Measurements from ENCODE around the gene C6orf141. TPM values are rescaled to one million over a fixed set of nuclear protein-coding genes. Genes with fewer than 3 reads are reported as not detected.

C6orf141 gene
- total RNA-seq, 1 experiment from 2014 or later, result 11.7 TPM

GRCh38 chr6:49509342-49509741 lies 41.1 kb upstream of the C6orf141 start:
- Histone ChIP-seq H3K9me3 (ENCODE audit: low read depth, low read length, poor library complexity, severe bottlenecking) (no peaks in the 10 kb centered on the region), H3K27ac (ENCODE audit: low read depth, low read length, poor library complexity, severe bottlenecking) (no peak overlapping the region), H3K36me3 (ENCODE audit: insufficient read depth, low read length, poor library complexity, severe bottlenecking) (no peaks in the 10 kb centered on the region), H3K4me1 (ENCODE audit: insufficient read depth, low read length, poor library complexity, severe bottlenecking) (no peaks in the 10 kb centered on the region), H3K27me3 (replicated peaks; ENCODE audit: insufficient read depth, low read depth, low read length, poor library complexity) (peaks cover 3% of the 10 kb centered on the region), H3K4me3 (ENCODE audit: low read depth, low read length, poor library complexity, severe bottlenecking) (no peak overlapping the region)
- TF ChIP-seq CTCF (conservative IDR thresholded peaks at IDR 0.05; ENCODE audit: low read depth, low read length) (no peak), EZH2 (IDR thresholded peaks at IDR 0.05; ENCODE audit: borderline replicate concordance, low read depth, low read length, poor library complexity, severe bottlenecking) (no peak)
- intact Hi-C loops (cut with micrococcal nuclease; ENCODE audit: unreplicated experiment), result no loop called here
- CTCF ChIA-PET, result no interaction called here
- POLR2A ChIA-PET (ENCODE audit: low non-redundant PET), result no interaction called here
- no TSS peak for BruUV-seq (replicated peaks)
- DNase-seq (ENCODE audit: low spot score), result no peak

- no peaks in the 10 kb centered on the region for H3K9me3 ChIP-seq (ENCODE audit: low read depth, low read length, poor library complexity, severe bottlenecking)
- no peaks in the 10 kb centered on the region for H3K4me1 ChIP-seq (ENCODE audit: insufficient read depth, low read length, poor library complexity, severe bottlenecking)
- no TSS peak for BruUV-seq (replicated peaks)
- POLR2A ChIA-PET (ENCODE audit: low non-redundant PET), result no interaction called here
- intact Hi-C loops (cut with micrococcal nuclease; ENCODE audit: unreplicated experiment), result no loop called here
- no peak for DNase-seq (ENCODE audit: low spot score)
- no peaks in the 10 kb centered on the region for H3K36me3 ChIP-seq (ENCODE audit: insufficient read depth, low read length, poor library complexity, severe bottlenecking)
- TF ChIP-seq CTCF (conservative IDR thresholded peaks at IDR 0.05; ENCODE audit: low read depth, low read length) (no peak), EZH2 (IDR thresholded peaks at IDR 0.05; ENCODE audit: borderline replicate concordance, low read depth, low read length, poor library complexity, severe bottlenecking) (no peak)
- CTCF ChIA-PET, result no interaction called here
- H3K27ac ChIP-seq (ENCODE audit: low read depth, low read length, poor library complexity, severe bottlenecking), result no peak overlapping the region
- no peak overlapping the region for H3K4me3 ChIP-seq (ENCODE audit: low read depth, low read length, poor library complexity, severe bottlenecking)
- H3K27me3 ChIP-seq (replicated peaks; ENCODE audit: insufficient read depth, low read depth, low read length, poor library complexity), result peaks cover 3% of the 10 kb centered on the region
These were observed 37.1 kb upstream of the C6orf141 start for GRCh38 chr6:49513153-49513989.

- CTCF ChIA-PET, result no interaction called here
- TF ChIP-seq CTCF (conservative IDR thresholded peaks at IDR 0.05; ENCODE audit: low read depth, low read length) (no peak), EZH2 (IDR thresholded peaks at IDR 0.05; ENCODE audit: borderline replicate concordance, low read depth, low read length, poor library complexity, severe bottlenecking) (no peak)
- H3K27me3 ChIP-seq (replicated peaks; ENCODE audit: insufficient read depth, low read depth, low read length, poor library complexity), result peaks cover 3% of the 10 kb centered on the region
- no peak for DNase-seq (ENCODE audit: low spot score)
- H3K27ac ChIP-seq (ENCODE audit: low read depth, low read length, poor library complexity, severe bottlenecking), result no peak overlapping the region
- no peaks in the 10 kb centered on the region for H3K36me3 ChIP-seq (ENCODE audit: insufficient read depth, low read length, poor library complexity, severe bottlenecking)
- no peak overlapping the region for H3K4me3 ChIP-seq (ENCODE audit: low read depth, low read length, poor library complexity, severe bottlenecking)
- intact Hi-C loops (cut with micrococcal nuclease; ENCODE audit: unreplicated experiment), result no loop called here
- POLR2A ChIA-PET (ENCODE audit: low non-redundant PET), result no interaction called here
- no TSS peak for BruUV-seq (replicated peaks)
- no peaks in the 10 kb centered on the region for H3K4me1 ChIP-seq (ENCODE audit: insufficient read depth, low read length, poor library complexity, severe bottlenecking)
- no peaks in the 10 kb centered on the region for H3K9me3 ChIP-seq (ENCODE audit: low read depth, low read length, poor library complexity, severe bottlenecking)
These were observed 35.6 kb upstream of the C6orf141 start for GRCh38 chr6:49514571-49515484.

Measured in A673 (cell line).